ENCODE data around the gene NRM.

GRCh38 chr6:30732237-30732943 lies 41.6 kb upstream of the NRM start:
- TF ChIP-seq CTCF (IDR thresholded peaks at IDR 0.05), result no peak
- TF ChIP-seq POLR2A (IDR thresholded peaks at IDR 0.05), result no peak
